PFSK-1 (cell line): ENCODE results near the gene MRPS21.

ENCODE experiments used
- FOXP2 ChIP-seq: optimal IDR thresholded peaks from 2 replicates; pipeline ENCODE3; 2011; ENCODE audit warnings: borderline replicate concordance, control low read depth, inconsistent platforms; ENCODE audit not compliant: insufficient read depth; ENCODE audit errors: extremely low read length, extremely low read depth
- POLR2AphosphoS5 ChIP-seq: IDR thresholded peaks from 2 replicates; pipeline ENCODE4 v1.6.1; 2012; ENCODE audit warnings: low read depth, mild to moderate bottlenecking, control low read depth, low read length, moderate library complexity
- SIN3A ChIP-seq: IDR thresholded peaks from 2 replicates; pipeline ENCODE4 v1.6.1; 2012; ENCODE audit warnings: mild to moderate bottlenecking, low read length, moderate library complexity, borderline replicate concordance; ENCODE audit not compliant: insufficient read depth
- TAF1 ChIP-seq: IDR thresholded peaks from 2 replicates; pipeline ENCODE4 v1.6.1; 2012; ENCODE audit warnings: low read length, control low read depth, borderline replicate concordance; ENCODE audit not compliant: insufficient read depth
- TF ChIP-seq, protein P1 (sequence below), 2 experiments: IDR thresholded peaks; 2 replicates each; pipeline versions ENCODE4 v1.6.1 to v1.8.0; 2011 to 2012; ENCODE audit warnings: low read depth in 2 of 2, low read length in 2 of 2, control low read depth in 1 of 2, inconsistent platforms in 1 of 2, mild to moderate bottlenecking in 1 of 2, moderate library complexity in 1 of 2; ENCODE audit not compliant: insufficient read depth in 1 of 2

DNA sequence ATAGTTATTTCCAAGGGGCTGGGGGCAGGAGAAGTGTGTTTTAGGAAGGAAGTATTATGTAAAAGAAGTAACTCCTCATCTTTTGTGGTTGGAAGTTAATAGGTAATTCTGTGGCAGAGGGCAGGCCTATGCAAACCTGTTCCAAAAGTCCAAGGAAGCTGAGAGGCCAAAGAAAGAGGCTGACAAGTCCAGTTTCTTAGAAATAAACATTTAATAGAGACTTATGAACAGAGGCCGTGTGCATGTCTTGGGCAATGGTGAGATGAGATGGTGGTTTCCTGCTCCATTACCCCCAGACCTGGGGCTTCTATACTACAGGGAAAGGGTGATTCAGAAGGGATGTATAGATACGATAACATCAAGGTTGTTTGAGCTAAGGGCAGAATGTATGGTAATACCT is 43.7 kb upstream of the MRPS21 start:
- no peak for TF ChIP-seq POLR2AphosphoS5
- no peak for TF ChIP-seq TAF1
- TF ChIP-seq, protein P1, sequence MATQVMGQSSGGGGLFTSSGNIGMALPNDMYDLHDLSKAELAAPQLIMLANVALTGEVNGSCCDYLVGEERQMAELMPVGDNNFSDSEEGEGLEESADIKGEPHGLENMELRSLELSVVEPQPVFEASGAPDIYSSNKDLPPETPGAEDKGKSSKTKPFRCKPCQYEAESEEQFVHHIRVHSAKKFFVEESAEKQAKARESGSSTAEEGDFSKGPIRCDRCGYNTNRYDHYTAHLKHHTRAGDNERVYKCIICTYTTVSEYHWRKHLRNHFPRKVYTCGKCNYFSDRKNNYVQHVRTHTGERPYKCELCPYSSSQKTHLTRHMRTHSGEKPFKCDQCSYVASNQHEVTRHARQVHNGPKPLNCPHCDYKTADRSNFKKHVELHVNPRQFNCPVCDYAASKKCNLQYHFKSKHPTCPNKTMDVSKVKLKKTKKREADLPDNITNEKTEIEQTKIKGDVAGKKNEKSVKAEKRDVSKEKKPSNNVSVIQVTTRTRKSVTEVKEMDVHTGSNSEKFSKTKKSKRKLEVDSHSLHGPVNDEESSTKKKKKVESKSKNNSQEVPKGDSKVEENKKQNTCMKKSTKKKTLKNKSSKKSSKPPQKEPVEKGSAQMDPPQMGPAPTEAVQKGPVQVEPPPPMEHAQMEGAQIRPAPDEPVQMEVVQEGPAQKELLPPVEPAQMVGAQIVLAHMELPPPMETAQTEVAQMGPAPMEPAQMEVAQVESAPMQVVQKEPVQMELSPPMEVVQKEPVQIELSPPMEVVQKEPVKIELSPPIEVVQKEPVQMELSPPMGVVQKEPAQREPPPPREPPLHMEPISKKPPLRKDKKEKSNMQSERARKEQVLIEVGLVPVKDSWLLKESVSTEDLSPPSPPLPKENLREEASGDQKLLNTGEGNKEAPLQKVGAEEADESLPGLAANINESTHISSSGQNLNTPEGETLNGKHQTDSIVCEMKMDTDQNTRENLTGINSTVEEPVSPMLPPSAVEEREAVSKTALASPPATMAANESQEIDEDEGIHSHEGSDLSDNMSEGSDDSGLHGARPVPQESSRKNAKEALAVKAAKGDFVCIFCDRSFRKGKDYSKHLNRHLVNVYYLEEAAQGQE (IDR thresholded peaks at IDR 0.05; ENCODE audit: insufficient read depth in 1 of 2, low read depth in 2 of 2, low read length in 2 of 2), result no peak
- no peak for TF ChIP-seq FOXP2
- no peak for TF ChIP-seq SIN3A
